NT2/D1 (cell line): Measurements from ENCODE around the gene STAB1.

Source experiments
- DNase-seq: peaks from one replicate; pipeline ENCODE4 v3.0.0-alpha.2; 2011; ENCODE audit warnings: low read depth, low spot score
- H3K27me3 ChIP-seq: 2 replicates; pipeline ENCODE4 v1.6.0; 2011; ENCODE audit warnings: mild to moderate bottlenecking; ENCODE audit not compliant: insufficient read length, insufficient read depth
- H3K36me3 ChIP-seq: 2 replicates; pipeline ENCODE4 v1.6.1; 2011; ENCODE audit warnings: mild to moderate bottlenecking, low read length, mixed read lengths; ENCODE audit not compliant: insufficient read depth, insufficient read length
- H3K4me1 ChIP-seq: 2 replicates; pipeline ENCODE4 v1.5.1; 2011; ENCODE audit not compliant: insufficient read depth, insufficient read length
- H3K4me3 ChIP-seq: 2 replicates; pipeline ENCODE4 v1.5.1; 2011; ENCODE audit warnings: low read depth; ENCODE audit not compliant: insufficient read length
- H3K9ac ChIP-seq: 2 replicates; pipeline ENCODE4 v1.6.0; 2011; ENCODE audit warnings: low read depth; ENCODE audit not compliant: insufficient read length
- H3K9me3 ChIP-seq: 2 replicates; pipeline ENCODE4 v1.5.1; 2011; ENCODE audit warnings: mild to moderate bottlenecking, low read length; ENCODE audit not compliant: insufficient read depth
- SUZ12 ChIP-seq: IDR thresholded peaks from 2 replicates; pipeline ENCODE4 v1.6.1; 2011; ENCODE audit not compliant: insufficient read length, insufficient read depth; ENCODE audit errors: extremely low read depth
- YY1 ChIP-seq: IDR thresholded peaks from 2 replicates; pipeline ENCODE4 v1.6.1; 2011; ENCODE audit not compliant: insufficient read length, insufficient read depth
- ZNF274 ChIP-seq: IDR thresholded peaks from 2 replicates; pipeline ENCODE4 v1.6.1; 2011; ENCODE audit warnings: mild to moderate bottlenecking, low read depth, low read length

Gene STAB1

DNA sequence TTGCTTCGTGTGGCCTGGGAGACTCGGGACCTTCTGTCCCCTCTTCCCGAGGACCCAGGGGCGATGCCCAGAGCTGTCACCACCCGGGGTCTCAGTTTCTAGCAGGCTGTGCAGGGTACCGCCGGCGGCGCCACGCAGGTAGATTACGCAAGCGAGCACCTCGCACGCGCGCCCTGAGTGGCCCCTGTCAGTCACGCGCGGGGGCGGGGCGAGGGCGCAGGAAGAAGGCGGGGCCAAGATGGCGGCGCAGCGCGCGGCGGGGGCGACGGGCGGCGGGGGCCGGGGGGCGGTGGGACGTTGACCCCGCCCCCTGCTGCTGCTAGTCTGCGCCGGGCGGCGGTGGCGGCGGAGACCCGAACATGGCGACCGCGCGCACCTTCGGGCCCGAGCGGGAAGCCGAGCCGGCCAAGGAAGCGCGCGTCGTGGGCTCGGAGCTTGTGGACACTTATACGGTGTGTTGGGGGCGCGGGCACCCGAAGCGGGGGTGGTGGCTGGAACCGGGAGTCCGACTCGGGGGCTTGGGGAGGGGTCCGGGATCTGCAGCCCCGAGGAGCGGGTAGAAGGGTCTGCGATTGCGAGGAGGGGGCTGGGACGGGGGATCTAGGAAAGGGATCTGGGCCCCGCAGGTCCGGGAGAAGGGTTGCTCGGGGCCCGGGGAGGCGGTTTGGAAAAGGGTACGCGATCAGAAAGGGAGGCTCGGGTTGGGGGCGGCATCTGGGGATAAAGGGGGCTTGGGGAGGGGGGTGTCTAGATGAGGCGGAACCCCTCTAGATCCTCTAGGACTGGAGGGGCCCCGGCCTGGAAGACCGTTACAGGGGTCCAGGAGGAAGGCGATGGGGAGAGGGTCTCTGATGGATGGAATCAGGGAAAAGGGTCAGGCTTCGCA lies 39.6 kb upstream of the STAB1 start, which contains the start of gene NISCH:
TSS of gene NISCH (plus strand) at position 322 of the 886 bp plus-strand sequence. CDS start at position 360, 38 bp downstream.
- H3K27me3 ChIP-seq: no peaks in the 10 kb centered on the region
- peaks cover 50% of the 10 kb centered on the region for H3K36me3 ChIP-seq
- peak within 1 kb of the TSS; percentile 92 for H3K9ac ChIP-seq
- no peaks in the 10 kb centered on the region for H3K9me3 ChIP-seq
- peak; percentile 55 for DNase-seq
- peaks cover 39% of the 10 kb centered on the region for H3K4me1 ChIP-seq
- peak within 1 kb of the TSS; percentile 66 for H3K4me3 ChIP-seq
- TF ChIP-seq ZNF274 (no peak), SUZ12 (no peak), YY1 (peak; percentile 47)

DNA sequence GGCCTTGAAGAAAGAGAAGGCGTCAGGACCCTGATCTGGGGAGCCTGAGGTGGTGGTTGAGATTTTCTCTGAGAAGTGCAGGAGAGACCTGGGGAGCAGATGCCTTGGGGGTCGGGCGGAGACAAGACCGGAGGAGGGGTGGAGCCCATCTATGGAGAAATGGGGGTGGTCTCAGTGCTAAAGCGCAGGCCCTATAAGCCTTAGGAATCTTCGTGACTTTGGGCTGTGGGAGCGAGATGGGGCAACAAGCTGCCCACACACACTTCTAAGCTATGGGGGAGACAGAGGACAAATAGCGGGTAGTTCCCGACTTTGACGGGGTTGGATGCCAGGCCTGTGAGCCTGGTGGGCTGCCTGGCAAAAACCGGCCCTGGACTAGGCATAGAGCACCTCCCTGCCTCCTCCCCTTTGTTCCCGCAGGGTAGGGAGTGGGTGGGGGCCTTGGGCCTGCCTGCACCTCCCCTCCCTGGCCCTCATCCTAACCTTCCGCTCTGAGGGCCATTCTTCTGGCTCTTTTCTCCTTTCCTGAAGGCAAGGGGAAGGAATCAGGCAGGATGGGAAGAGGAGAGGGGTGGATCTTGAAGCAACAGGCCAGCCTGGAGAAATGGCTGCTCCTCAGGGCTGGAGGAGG lies 38.9 kb upstream of the STAB1 start:
- Histone ChIP-seq H3K27me3 (no peaks in the 10 kb centered on the region), H3K4me1 (peaks cover 35% of the 10 kb centered on the region), H3K9ac (peak overlapping the region; percentile 92), H3K9me3 (no peaks in the 10 kb centered on the region), H3K4me3 (peak overlapping the region; percentile 66), H3K36me3 (peaks cover 53% of the 10 kb centered on the region)
- DNase-seq: no peak
- no peak for TF ChIP-seq YY1
- TF ChIP-seq ZNF274: no peak
- TF ChIP-seq SUZ12: no peak

GRCh38 chr3:52456800-52457183 lies 38.3 kb upstream of the STAB1 start:
- Histone ChIP-seq H3K9ac (peak overlapping the region; percentile 92), H3K4me1 (peaks cover 30% of the 10 kb centered on the region), H3K36me3 (peaks cover 50% of the 10 kb centered on the region), H3K4me3 (peak overlapping the region; percentile 66), H3K9me3 (no peaks in the 10 kb centered on the region), H3K27me3 (no peaks in the 10 kb centered on the region)
- no peak for DNase-seq
- TF ChIP-seq ZNF274 (no peak), SUZ12 (no peak), YY1 (no peak)

DNA sequence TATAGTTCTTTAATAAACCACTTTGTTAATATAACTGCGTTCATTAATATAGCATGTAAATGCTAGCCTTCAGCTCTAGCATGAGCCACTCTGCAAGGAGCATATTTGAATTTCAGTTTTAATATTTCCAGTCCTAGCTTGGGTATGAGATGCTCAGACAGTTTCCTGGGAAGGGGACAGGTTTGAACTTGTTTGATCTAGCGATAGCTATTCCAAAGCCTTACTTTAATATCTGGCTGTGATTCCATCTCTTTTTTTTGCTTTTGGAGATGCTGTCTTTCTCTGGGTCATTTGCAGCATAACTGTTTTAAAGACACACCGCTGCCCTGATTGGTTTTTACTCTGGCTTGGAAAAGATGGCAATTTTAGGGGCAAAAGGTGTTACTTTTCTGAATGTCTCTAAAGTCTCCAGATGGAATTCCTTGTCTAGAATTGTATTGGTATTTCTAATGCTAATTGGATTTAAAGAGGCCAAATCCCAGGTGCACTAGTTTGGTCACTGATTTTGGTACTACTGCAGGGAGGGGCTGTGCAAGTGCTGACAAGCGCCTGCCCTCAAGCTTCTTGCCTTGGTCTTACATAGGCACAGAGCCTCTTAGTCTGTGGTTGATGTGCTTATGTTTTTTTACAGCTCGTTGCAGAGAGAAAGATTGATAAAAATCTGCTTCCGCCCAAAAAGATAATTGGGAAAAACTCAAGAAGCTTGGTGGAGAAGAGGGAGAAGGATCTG lies 36.9 kb upstream of the STAB1 start:
- Histone ChIP-seq H3K4me1 (peaks cover 19% of the 10 kb centered on the region), H3K4me3 (no peak overlapping the region), H3K9ac (no peak overlapping the region), H3K27me3 (no peaks in the 10 kb centered on the region), H3K36me3 (peaks cover 60% of the 10 kb centered on the region), H3K9me3 (no peaks in the 10 kb centered on the region)
- no peak for TF ChIP-seq YY1
- TF ChIP-seq ZNF274: no peak
- no peak for TF ChIP-seq SUZ12
- DNase-seq: no peak

GRCh38 chr3:52458770-52459545 lies 36.2 kb upstream of the STAB1 start:
- DNase-seq: no peak
- no peak for TF ChIP-seq ZNF274
- no peak for TF ChIP-seq SUZ12
- TF ChIP-seq YY1: no peak
- no peak overlapping the region for H3K4me3 ChIP-seq
- peaks cover 68% of the 10 kb centered on the region for H3K36me3 ChIP-seq
- H3K9me3 ChIP-seq: no peaks in the 10 kb centered on the region
- H3K9ac ChIP-seq: no peak overlapping the region
- H3K27me3 ChIP-seq: no peaks in the 10 kb centered on the region
- peaks cover 12% of the 10 kb centered on the region for H3K4me1 ChIP-seq

GRCh38 chr3:52461874-52462273 lies 33.3 kb upstream of the STAB1 start:
- TF ChIP-seq YY1 (no peak), SUZ12 (no peak), ZNF274 (no peak)
- Histone ChIP-seq H3K27me3 (no peaks in the 10 kb centered on the region), H3K4me1 (peaks cover 15% of the 10 kb centered on the region), H3K9me3 (no peaks in the 10 kb centered on the region), H3K4me3 (no peak overlapping the region), H3K9ac (no peak overlapping the region), H3K36me3 (peaks cover 93% of the 10 kb centered on the region)
- DNase-seq: no peak
